Naive thymus-derived CD8-positive, alpha-beta T cell (primary cell): Measurements from ENCODE around the gene RAB39A. TPM values are rescaled to one million over a fixed set of nuclear protein-coding genes. Genes with fewer than 3 reads are reported as not detected.

Experiments used
- ATAC-seq, 2 donors: fragments of 150-1000 bp; cut with Tn5 transposase in 1 of 2; sonication (Bioruptor Pico), chemical (Tn5 transposase) in 1 of 2; 1 replicate in 1 of 2; 2 replicates in 1 of 2; pipeline ENCODE4 v1.10.0; 2021; ENCODE audit warnings: mild to moderate bottlenecking in 2 of 2, moderate library complexity in 2 of 2
- POLR2A ChIA-PET: fragments of 350-600 bp; sonication (Branson Sonifier 250); formaldehyde crosslinking; loops from one replicate; lab custom pipeline; 2021; ENCODE audit warnings: antibody characterized with exemption; lab: Charles Lee
- DNase-seq, 10 donors: peaks; one replicate each; pipeline versions ENCODE4 v3.0.0 to v3.0.0-alpha.2; 2020 to 2022
- H3K27ac Mint-ChIP-seq, 10 donors: one replicate each; pipeline ENCODE4 v1.8.0; 2020 to 2022; ENCODE audit warnings: mild to moderate bottlenecking in 10 of 10, mixed read lengths in 10 of 10, moderate library complexity in 4 of 10, inconsistent platforms in 1 of 10
- H3K27me3 Mint-ChIP-seq, 5 donors: one replicate each; pipeline ENCODE4 v1.8.0; 2021 to 2022; ENCODE audit warnings: mixed read lengths in 5 of 5
- H3K36me3 Mint-ChIP-seq, 3 donors: one replicate each; pipeline ENCODE4 v1.8.0; 2020 to 2022; ENCODE audit warnings: mixed read lengths in 3 of 3, mild to moderate bottlenecking in 2 of 3, inconsistent platforms in 1 of 3
- H3K4me1 Mint-ChIP-seq, 4 donors: one replicate each; pipeline ENCODE4 v1.8.0; 2021 to 2022; ENCODE audit warnings: mixed read lengths in 4 of 4
- H3K4me3 Mint-ChIP-seq, 10 donors: one replicate each; pipeline ENCODE4 v1.8.0; 2020 to 2022; ENCODE audit warnings: mild to moderate bottlenecking in 10 of 10, mixed read lengths in 10 of 10, moderate library complexity in 6 of 10, inconsistent platforms in 1 of 10
- H3K9me3 Mint-ChIP-seq, 9 donors: one replicate each; pipeline ENCODE4 v1.8.0; 2020 to 2022; ENCODE audit warnings: mixed read lengths in 9 of 9, mild to moderate bottlenecking in 3 of 9, inconsistent platforms in 1 of 9, moderate library complexity in 1 of 9
- polyA plus RNA-seq, 3 donors: library from polyadenylated mRNA; unstranded; fragments of 300-500 nt; fragmentation: Illumina TruSeq; gene quantifications; one replicate each; pipeline ENCODE4 v1.2.3, GENCODE V29; 2021
- total RNA-seq, 8 experiments: library from RNA in 2 of 8; stranded (reverse) in 2 of 8; gene quantifications; one replicate each; pipeline ENCODE4 v1.2.3 and lab custom pipeline; 2021 to 2026

RAB39A gene
- total and polyA plus RNA-seq, 5 experiments from 2014 or later: 0.18 TPM; not detected in 4

DNA sequence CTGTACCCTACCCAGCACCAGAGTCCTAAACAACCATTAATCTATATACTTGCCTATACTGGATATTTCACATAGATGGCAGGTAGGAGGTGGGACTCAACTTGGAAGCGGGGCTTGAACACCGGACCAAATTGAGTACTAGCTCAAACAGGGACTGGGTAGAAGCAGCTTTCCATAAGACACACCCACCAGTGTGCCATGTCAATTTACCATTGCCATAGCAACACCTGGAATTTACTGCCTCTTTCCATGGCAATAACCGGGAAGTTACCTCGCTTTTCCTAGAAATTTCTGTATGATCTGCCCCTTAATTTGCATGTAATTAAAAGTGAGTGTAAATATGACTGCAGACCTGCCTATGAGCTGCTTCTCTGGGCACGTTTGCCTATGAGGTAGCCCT is 41.8 kb downstream of the RAB39A start:
- Mint-ChIP-seq H3K9me3 (peaks cover 0 to under 1% (median 0%) of the 10 kb centered on the region in 9 donors), H3K4me3 (no peak overlapping the region), H3K36me3 (no peaks in the 10 kb centered on the region), H3K27me3 (peaks cover 0 to 10% (median 2%) of the 10 kb centered on the region in 5 donors), H3K4me1 (peaks cover 0 to 1% (median 0%) of the 10 kb centered on the region in 4 donors), H3K27ac (peak overlapping the region in 1 of 10 donors; percentile 57)
- no peak for DNase-seq
- no peak for ATAC-seq
- POLR2A ChIA-PET: no interaction called here

DNA sequence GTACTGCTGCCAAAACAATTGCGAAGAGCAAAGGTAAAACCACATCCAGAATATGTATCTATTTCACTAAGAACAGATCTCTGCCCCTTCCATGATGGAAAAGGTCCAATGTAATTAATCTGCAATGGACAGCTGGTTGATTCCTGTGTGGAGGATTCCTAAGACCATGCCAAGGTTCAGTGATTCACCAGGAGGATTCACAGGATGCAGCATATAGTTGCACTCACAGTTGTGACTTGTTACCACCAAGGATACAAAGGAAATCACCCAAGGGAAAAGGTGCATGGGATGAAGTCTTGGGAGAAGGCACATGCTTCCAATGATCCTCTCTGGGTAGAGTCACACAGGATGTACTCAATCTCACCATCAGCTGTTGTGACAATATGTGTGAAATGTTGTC is 45.4 kb downstream of the RAB39A start:
- Mint-ChIP-seq H3K27me3 (peaks cover 0 to 14% (median 2%) of the 10 kb centered on the region in 5 donors), H3K9me3 (peaks cover 0 to 1% (median 0%) of the 10 kb centered on the region in 9 donors), H3K4me3 (no peak overlapping the region), H3K4me1 (peaks cover 0 to 2% (median 0%) of the 10 kb centered on the region in 4 donors), H3K36me3 (no peaks in the 10 kb centered on the region), H3K27ac (no peak overlapping the region)
- ATAC-seq: no peak
- POLR2A ChIA-PET: no interaction called here
- DNase-seq: no peak

DNA sequence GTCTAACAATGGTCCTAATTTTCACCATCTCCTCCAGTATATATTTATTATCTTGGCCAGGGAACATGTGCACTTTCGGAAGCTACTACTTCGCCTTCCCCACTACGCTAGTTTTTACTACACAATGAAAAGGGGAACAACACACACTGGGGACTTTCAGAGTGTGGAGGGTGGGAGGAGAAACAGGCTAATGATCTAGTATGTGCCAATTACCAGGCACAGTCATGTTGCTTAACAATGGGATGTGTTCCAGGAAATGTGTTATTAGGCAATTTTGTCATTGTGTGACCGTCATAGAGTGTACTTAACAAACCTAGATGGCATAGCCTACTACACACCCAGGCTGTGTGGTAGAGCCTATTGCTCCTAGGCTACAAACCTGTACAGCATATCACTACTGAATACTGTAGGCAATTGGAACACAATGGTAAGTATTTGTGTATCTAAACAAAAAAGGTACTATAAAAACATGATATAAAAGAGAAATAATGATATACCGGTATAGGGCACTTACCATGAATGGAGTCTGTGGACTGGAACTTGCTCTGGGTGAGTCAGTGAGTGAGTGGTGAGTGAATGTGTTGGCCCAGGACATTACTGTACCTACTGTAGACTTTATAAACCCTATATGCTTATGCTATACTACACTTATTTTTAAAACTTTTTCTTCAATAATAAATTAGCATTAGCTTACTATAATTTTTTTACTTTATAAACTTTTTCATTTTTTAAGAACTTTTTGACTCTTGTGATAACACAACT is 60.3 kb downstream of the RAB39A start:
- ATAC-seq (no peak), DNase-seq (no peak)
- no peaks in the 10 kb centered on the region for H3K36me3 Mint-ChIP-seq
- H3K4me3 Mint-ChIP-seq: no peak overlapping the region
- H3K9me3 Mint-ChIP-seq: peaks cover 0 to 4% (median 0%) of the 10 kb centered on the region in 9 donors
- H3K27ac Mint-ChIP-seq: no peak overlapping the region
- POLR2A ChIA-PET: no interaction called here
- no peaks in the 10 kb centered on the region for H3K4me1 Mint-ChIP-seq
- peaks cover 4 to 9% (median 7%) of the 10 kb centered on the region in 5 donors for H3K27me3 Mint-ChIP-seq

DNA sequence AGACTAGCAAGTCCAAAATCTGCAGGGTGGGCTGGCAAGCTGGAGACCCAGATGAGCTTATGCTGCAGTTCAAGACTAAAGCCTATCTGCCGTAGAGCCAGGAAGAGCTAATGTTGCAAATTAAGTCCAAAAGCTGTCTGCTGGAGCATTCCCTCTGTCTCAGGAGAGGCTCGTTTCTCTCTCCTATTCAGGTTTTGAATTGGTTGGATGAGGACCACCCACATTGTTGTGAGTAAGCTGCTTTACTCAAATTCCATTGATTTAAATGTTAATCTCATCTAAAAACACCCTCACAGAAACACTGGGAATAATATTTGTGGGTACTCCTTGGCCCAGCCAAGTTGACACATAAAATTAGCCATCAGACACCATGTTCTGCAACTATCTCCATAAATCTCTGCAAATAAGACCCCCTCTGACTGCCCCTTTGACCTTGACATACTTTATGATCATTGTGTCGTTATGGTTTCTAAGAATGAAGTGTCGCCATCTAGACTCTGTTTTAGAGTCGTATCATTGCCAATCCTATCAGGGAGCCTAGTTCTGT is 63.7 kb downstream of the RAB39A start:
- Mint-ChIP-seq H3K27ac (no peak overlapping the region), H3K9me3 (no peaks in the 10 kb centered on the region), H3K27me3 (peaks cover 6 to 22% (median 10%) of the 10 kb centered on the region in 5 donors), H3K4me3 (no peak overlapping the region), H3K36me3 (no peaks in the 10 kb centered on the region), H3K4me1 (no peaks in the 10 kb centered on the region)
- DNase-seq (no peak), ATAC-seq (no peak)
- POLR2A ChIA-PET: no interaction called here

DNA sequence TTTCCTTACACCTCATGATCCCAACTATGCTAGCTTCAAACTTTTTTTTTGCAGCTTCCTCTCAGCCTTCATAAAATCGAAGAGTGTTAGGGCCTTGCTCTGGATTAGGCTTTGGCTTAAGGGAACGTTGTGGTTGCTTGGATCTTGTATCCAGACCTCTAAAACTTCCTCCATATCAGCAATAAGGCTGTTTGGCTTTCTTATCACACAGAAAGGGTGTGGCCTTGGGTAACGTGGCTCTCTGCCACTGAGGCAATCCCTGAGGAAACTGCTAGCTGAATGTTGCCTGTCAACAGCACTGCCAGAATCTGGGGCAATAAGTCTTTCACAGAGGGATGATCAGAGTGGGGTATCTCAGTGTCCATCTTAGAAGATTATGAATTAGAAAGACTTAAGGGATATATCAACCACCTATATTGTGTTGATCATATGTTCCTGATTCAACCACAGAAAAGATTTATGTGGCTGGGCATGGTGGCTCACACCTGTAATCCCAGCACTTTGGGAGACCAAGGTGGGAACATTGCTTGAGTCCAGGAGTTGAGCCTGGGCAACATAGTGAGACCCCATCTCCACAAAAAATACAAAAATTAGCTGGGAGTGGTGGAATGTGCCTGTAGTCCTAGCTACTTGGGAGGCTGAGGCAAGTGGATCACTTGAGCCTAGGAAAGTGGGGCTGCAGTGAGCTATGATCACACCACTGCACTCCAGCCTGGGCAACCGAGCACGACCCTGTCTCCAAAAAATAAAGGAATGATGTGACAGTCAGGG is 67.9 kb downstream of the RAB39A start:
- no peak overlapping the region for H3K27ac Mint-ChIP-seq
- DNase-seq: no peak
- H3K4me1 Mint-ChIP-seq: peaks cover 0 to 6% (median 0%) of the 10 kb centered on the region in 4 donors
- peaks cover 4 to 25% (median 10%) of the 10 kb centered on the region in 5 donors for H3K27me3 Mint-ChIP-seq
- no peak for ATAC-seq
- H3K36me3 Mint-ChIP-seq: no peaks in the 10 kb centered on the region
- H3K4me3 Mint-ChIP-seq: no peak overlapping the region
- POLR2A ChIA-PET: no interaction called here
- H3K9me3 Mint-ChIP-seq: no peaks in the 10 kb centered on the region

DNA sequence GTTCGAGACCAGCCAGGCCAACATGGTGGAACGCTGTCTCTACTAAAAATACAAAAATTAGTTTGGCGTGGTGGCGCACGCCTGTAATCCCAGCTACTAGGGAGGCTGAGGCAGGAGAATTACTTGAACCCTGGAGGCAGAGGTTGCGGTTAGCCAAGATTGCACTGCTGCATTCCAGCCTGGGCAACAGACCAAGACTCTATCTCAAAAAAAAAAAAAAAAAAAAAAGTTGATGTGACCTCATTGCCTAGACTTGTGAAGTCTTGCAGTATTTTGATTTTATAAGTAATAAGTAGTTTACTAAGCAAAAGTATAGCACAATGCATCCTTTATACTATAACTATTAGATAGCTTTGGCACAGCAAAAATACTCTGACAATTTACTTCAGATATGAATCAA is 70.5 kb downstream of the RAB39A start:
- Mint-ChIP-seq H3K27ac (no peak overlapping the region), H3K36me3 (no peaks in the 10 kb centered on the region), H3K4me1 (peaks cover 0 to 6% (median under 1%) of the 10 kb centered on the region in 4 donors), H3K27me3 (peaks cover 0 to 17% (median 3%) of the 10 kb centered on the region in 5 donors), H3K4me3 (no peak overlapping the region), H3K9me3 (no peaks in the 10 kb centered on the region)
- DNase-seq (no peak), ATAC-seq (no peak)
- POLR2A ChIA-PET: no interaction called here

DNA sequence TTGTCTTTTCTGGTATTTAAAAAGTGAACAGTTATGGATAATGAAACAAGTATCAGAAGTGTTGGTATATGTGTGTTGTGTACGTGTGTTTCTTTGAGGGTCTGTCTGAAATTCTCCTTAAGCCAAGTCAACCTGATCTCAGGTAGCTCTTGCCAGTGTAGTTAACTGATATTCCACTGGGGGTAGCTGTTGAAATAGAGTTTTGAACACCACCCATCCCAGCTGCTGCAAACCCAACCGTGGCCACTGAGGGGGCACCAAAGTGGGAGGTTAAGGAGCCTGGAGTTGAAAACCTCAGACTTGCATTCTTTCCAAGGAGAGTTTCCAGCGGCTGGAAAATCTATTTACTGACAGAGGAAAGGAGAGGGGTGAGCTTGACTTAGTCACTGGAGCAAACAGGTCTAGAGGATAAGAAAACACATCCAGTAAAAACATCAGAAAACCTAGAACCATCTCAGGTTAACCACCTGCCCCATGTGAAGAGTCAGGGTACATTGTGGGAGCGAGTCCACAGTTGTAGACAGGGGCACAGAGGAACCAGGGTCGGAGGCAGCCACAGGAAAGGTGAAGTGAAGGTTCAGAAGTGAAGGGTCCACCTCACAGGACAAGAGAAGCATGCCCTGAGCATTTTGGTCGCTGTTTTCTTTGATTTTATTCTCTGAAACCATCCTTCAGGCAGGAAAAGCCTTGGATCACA is 71.7 kb downstream of the RAB39A start:
- no peaks in the 10 kb centered on the region for H3K36me3 Mint-ChIP-seq
- H3K4me1 Mint-ChIP-seq: peaks cover 0 to 6% (median under 1%) of the 10 kb centered on the region in 4 donors
- H3K27me3 Mint-ChIP-seq: peaks cover 0 to 17% (median 3%) of the 10 kb centered on the region in 5 donors
- H3K4me3 Mint-ChIP-seq: no peak overlapping the region
- POLR2A ChIA-PET: no interaction called here
- ATAC-seq: peak; percentile 94 to 98
- peak overlapping the region in 1 of 10 donors; percentile 24 for H3K27ac Mint-ChIP-seq
- peak in 8 of 10 donors; percentile 4 to 49 (median 33) for DNase-seq
- H3K9me3 Mint-ChIP-seq: no peaks in the 10 kb centered on the region

DNA sequence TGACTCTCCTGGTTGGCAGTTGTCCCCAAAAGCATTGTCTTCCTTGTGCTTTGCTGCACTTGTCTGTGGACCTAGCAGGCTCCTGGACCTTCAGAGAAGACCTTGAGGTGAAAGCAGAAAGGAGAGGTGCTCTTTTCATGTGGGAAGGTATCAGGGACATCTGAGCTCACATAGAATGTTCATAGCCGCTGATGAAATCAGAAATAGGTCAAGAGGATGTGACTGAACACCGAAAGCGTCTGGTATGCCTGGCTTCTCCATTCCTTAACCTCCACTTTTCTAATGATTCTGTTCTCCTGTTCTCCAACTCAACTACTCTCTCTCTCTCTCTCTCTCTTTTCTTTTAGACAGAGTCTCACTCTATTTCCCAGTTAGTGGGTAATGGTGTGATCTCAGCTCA is 74.2 kb downstream of the RAB39A start:
- Mint-ChIP-seq H3K36me3 (no peaks in the 10 kb centered on the region), H3K4me3 (no peak overlapping the region), H3K27ac (no peak overlapping the region), H3K4me1 (peaks cover 0 to 6% (median under 1%) of the 10 kb centered on the region in 4 donors), H3K9me3 (no peaks in the 10 kb centered on the region), H3K27me3 (no peaks in the 10 kb centered on the region)
- ATAC-seq: no peak
- no peak for DNase-seq
- POLR2A ChIA-PET: no interaction called here

DNA sequence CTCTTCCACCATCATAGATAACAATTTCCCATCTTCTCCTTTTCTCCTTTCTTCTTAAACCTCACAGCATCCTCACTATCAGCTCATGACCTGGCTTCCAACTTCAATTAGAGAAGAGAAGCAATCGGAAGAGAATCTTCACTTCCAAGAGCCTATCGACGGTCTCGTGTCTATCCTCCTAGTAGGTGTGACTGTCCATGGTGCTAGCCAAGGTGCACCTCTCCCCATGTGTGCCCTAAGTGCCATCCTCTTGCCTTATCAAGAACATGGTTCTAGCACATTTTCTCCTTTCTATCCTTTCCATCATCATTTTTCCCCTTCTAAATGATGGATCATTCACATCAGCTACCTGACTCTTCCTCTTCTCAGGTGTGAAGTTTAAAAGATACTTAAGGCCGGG is 75.4 kb downstream of the RAB39A start:
- no peaks in the 10 kb centered on the region for H3K36me3 Mint-ChIP-seq
- H3K27me3 Mint-ChIP-seq: no peaks in the 10 kb centered on the region
- POLR2A ChIA-PET: no interaction called here
- no peaks in the 10 kb centered on the region for H3K9me3 Mint-ChIP-seq
- peaks cover 1 to 6% (median 3%) of the 10 kb centered on the region in 4 donors for H3K4me1 Mint-ChIP-seq
- H3K4me3 Mint-ChIP-seq: no peak overlapping the region
- ATAC-seq: no peak
- no peak for DNase-seq
- H3K27ac Mint-ChIP-seq: no peak overlapping the region

DNA sequence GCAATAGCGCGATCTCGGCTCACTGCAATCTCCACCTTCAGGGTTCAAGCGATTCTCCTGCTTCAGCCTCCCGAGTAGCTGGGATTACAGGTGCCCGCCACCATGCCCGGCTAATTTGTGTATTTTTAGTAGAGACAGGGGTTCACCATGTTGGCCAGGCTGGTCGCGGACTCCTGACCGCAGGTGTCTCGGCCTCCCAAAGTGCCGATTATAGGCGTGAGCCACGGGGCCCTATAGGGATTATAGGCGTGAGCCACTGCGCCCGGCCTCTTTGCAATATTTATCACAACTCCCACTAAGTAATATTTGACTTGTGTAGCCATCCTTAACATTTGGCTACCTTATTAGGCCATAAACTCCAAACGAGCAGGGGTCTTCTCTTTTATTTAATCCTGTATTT is 79.6 kb downstream of the RAB39A start:
- POLR2A ChIA-PET: no interaction called here
- peak overlapping the region in 7 of 10 donors; percentile 23 to 99 (median 97) for H3K4me3 Mint-ChIP-seq
- no peaks in the 10 kb centered on the region for H3K9me3 Mint-ChIP-seq
- H3K27me3 Mint-ChIP-seq: no peaks in the 10 kb centered on the region
- ATAC-seq: no peak
- H3K27ac Mint-ChIP-seq: peak overlapping the region in 5 of 10 donors; percentile 53 to 99 (median 98)
- H3K4me1 Mint-ChIP-seq: peaks cover 8 to 16% (median 11%) of the 10 kb centered on the region in 4 donors
- H3K36me3 Mint-ChIP-seq: peaks cover 0 to 4% (median 0%) of the 10 kb centered on the region in 3 donors
- DNase-seq: no peak

DNA sequence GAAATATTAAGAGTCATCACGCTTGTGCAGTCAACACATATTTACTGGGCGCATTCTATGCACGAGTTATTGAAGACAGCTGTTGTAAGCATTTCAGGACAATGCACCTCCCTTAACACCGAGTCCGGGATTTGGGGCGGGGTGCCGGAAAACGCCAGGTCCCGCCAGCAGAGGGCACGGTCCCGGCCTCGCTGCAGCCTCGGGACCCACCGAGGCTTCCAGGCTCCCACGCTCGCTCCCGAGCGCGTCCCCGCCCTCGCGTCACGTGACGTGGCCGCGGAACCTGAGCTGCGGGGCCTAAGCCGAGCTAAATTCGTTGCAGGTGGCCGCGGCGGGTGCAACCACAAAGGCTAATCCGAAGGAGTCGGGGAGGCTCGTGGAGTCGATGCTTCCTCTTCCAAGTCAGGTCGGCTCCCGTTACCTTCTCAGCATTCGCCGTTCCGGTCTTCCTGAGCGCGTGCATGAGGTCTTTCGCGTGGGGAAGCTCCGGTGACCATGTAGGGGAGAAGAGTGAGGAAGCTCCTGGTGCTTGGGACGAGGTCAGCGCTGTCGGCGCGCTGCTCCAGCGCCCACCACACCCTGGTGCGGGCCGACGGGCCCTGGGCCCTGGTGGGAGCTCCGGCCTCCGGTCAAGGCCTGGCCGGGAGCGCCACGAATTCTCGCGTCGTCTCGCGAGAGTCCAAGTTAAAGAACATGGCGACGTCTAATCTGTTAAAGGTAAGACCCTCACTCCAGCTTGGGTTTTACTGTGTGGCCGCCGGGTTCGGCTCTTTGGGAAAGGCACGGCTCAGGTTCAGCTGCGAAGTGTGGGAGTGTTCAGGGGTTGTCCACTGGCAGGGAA is 80.6 kb downstream of the RAB39A start, which contains the start of gene CUL5:
CUL5 (plus strand) TSS at position 243 of the 841 bp plus-strand sequence; CDS start at position 694, 451 bp downstream.
- H3K9me3 Mint-ChIP-seq: no peaks in the 10 kb centered on the region
- DNase-seq (peak; percentile 81 to 93 (median 90)), ATAC-seq (peak; percentile 86 to 87)
- H3K4me1 Mint-ChIP-seq: peaks cover 8 to 16% (median 11%) of the 10 kb centered on the region in 4 donors
- H3K36me3 Mint-ChIP-seq: peaks cover 0 to 4% (median 0%) of the 10 kb centered on the region in 3 donors
- POLR2A ChIA-PET: interaction anchor here (0.6 to 1.5 kb wide), 14 partner anchors 9 to 1932 kb away, joined by 3 to 11 read pairs (median 4); partner anchors contain the start of genes ALKBH8, ATM, CWF19L2 and DDX10
- H3K4me3 Mint-ChIP-seq: peak within 1 kb of the TSS in 8 of 10 donors; percentile 95 to 99 (median 98)
- no peaks in the 10 kb centered on the region for H3K27me3 Mint-ChIP-seq
- peak within 1 kb of the TSS; percentile 94 to 99 (median 98) for H3K27ac Mint-ChIP-seq
